Rectal smooth muscle tissue (tissue), 1 donor: ENCODE data around the gene AK2.
"Not testable (repeated sequence)": the region's sequence is repeated elsewhere in the genome, so short reads cannot be mapped to it uniquely, and the experiment has no call there.

Experiments
- H3K27ac ChIP-seq: one replicate; pipeline ENCODE4 v1.7.0; 2013; ENCODE audit warnings: low read depth, low read length, inconsistent platforms
- H3K27me3 ChIP-seq: one replicate; pipeline ENCODE4 v1.7.0; 2013; ENCODE audit warnings: low read length; ENCODE audit not compliant: control insufficient read depth, insufficient read depth
- H3K36me3 ChIP-seq: one replicate; pipeline ENCODE4 v1.7.0; 2013; ENCODE audit warnings: low read length; ENCODE audit not compliant: control insufficient read depth, insufficient read depth
- H3K4me1 ChIP-seq: one replicate; pipeline ENCODE4 v1.7.0; 2013; ENCODE audit warnings: low read length; ENCODE audit not compliant: control insufficient read depth, insufficient read depth
- H3K4me3 ChIP-seq: one replicate; pipeline ENCODE4 v1.7.0; 2013; ENCODE audit warnings: low read length
- H3K9ac ChIP-seq: one replicate; pipeline ENCODE4 v1.7.0; 2013; ENCODE audit warnings: low read length

AK2 gene

DNA sequence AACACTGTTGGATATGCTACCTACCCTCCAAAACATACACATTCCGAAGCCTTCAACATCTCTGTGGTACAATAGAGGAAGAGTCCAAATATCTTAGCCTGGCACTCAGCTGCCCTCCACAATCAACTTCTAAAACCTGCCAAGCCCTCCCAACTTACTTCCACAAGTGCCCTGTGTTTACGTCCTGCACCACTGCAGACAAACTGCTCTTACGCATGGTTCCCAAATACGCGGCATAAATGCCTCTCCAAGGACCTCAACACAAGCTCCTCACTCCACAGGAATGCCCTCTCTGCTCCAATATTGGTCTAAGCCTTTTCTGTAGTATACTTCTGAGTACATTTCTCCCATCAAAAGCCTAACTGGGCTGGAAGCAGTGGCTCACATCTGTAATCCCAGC lies 6.8 kb downstream of the AK2 start:
- H3K36me3 ChIP-seq, result no peaks in the 10 kb centered on the region
- no peak overlapping the region for H3K27ac ChIP-seq
- no peaks in the 10 kb centered on the region for H3K4me1 ChIP-seq
- H3K27me3 ChIP-seq, result no peaks in the 10 kb centered on the region
- no peak overlapping the region for H3K9ac ChIP-seq
- H3K4me3 ChIP-seq, result no peak overlapping the region

DNA sequence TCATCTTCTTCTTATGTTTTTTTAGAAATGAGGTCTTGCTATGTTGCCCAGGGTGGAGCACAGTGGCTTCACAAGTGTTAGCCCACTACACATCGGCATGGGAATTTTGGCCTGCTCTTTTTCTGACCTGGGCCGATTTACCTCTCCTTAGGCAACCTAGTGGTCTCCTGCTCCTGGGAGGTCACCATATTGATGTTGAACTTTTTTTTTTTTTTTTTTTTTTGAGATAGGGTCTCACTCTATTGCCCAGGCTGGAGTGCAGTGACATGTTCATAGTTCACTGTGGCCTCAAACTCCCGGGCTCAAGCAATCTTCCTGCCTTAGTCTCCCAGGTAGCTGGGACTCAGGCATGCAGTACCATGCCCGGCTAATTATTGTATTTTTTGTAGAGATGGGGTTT lies 7.5 kb downstream of the AK2 start:
- Histone ChIP-seq H3K9ac (no peak overlapping the region), H3K36me3 (no peaks in the 10 kb centered on the region), H3K27me3 (no peaks in the 10 kb centered on the region), H3K27ac (no peak overlapping the region), H3K4me3 (no peak overlapping the region), H3K4me1 (no peaks in the 10 kb centered on the region)

DNA sequence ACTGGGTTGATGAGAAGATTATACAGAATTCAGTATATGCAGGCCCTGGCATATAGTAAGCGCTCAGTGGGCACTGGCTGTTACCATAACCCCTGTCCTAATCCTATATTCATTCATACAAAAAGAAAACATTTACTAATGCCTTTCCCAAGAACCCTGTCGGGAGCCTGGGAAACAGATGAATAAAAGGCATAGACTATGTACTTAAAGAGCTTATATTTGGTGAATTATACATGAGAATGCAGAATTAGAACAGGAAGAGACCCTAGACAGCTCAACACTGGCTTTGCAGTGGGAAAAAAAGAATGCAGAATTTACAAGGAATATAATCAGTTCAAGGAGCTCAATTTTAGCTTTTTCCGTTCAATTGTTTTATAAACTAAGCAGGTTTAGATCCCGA lies 10.9 kb downstream of the AK2 start:
- H3K9ac ChIP-seq, result no peak overlapping the region

DNA sequence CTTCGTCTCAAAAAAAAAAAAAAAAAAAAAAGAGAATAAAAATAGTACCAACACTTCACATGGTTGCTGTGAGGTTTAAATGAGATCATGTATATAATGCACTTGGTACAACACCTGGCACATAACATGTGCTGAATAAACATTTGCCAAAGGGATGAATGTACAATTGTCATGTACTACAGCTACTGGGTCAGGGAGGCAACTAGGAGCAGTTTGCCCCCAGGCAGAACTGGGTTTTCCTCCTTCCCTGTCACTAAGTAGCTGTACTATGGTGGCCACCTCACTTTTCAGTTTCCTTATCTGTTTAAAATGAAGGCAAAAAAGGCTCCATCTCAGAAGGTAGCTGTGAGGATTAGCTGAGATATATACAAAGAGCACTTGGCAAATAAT lies 11.5 kb downstream of the AK2 start:
- peaks cover 14% of the 10 kb centered on the region for H3K36me3 ChIP-seq
- no peaks in the 10 kb centered on the region for H3K4me1 ChIP-seq
- H3K9ac ChIP-seq, result no peak overlapping the region
- H3K4me3 ChIP-seq, result no peak overlapping the region
- H3K27me3 ChIP-seq, result no peaks in the 10 kb centered on the region
- H3K27ac ChIP-seq, result no peak overlapping the region

More for the DNA sequence above, 10.9 kb downstream of the AK2 start:
- H3K4me3 ChIP-seq, result no peak overlapping the region
- no peak overlapping the region for H3K27ac ChIP-seq
- H3K27me3 ChIP-seq, result no peaks in the 10 kb centered on the region
- H3K4me1 ChIP-seq, result no peaks in the 10 kb centered on the region
- H3K36me3 ChIP-seq, result peaks cover 14% of the 10 kb centered on the region

DNA sequence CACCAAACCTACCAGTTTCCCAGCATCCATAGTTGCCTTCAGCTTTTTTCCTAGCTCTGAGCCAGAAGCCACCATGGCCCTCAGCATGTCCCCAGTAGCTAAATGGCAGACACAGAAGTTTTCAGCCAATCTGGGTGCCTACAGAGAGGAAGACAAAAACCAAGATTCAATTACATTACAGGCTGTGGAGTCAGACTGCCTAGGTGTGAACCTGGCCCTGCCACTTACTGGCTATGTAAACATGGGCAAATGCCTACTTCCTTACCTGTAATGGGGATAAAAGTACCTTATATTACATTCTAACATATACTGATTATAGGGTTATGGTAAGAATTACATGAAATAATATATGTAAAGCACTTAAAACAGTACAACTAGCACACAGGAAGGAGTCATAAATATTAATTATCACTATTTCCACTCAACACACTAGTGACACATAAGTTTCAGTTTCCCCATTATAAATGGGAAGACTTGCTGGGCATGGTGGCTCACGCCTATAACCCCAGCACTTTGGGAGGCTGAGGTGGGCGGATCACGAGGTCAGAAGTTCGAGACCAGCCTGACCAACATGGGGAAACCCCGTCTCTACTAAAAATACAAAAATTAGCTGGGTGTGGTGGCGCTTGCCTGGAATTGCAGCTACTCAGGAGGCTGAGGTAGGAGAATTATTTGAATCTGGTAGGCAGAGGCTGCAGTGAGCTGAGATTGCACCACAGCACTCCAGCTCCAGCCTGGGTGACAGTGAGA lies 12.1 kb downstream of the AK2 start:
- peaks cover 18% of the 10 kb centered on the region for H3K36me3 ChIP-seq
- H3K4me1 ChIP-seq, H3K27ac ChIP-seq, H3K9ac ChIP-seq, H3K4me3 ChIP-seq, H3K27me3 ChIP-seq: not testable (repeated sequence)

DNA sequence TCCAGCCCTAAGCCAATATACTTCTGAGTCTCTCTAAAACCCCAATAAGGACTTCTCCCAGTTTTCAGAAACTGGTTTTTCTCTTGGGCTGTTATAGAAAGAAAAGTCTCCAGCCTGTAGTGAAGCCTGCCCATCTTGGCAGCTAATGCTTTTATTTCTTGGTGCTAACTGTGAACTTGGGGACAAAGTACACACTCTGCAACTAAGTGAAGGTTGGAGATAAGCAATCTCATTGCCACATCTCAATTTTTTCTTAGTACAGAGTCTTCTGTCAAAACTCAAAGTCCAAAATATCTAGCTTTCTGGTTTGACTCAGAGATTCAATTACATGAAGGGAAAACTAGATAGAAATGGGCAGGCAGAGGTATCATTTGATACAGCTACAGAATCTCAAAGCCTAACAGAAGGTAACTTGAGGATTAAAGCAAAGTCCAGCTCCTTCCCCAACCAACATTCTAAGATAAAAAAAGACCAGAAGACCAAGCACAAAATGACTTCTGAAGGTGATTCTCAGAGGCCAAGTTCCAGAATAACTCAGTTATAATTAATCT lies 14.0 kb downstream of the AK2 start:
- no peaks in the 10 kb centered on the region for H3K27me3 ChIP-seq
- no peak overlapping the region for H3K4me3 ChIP-seq
- H3K4me1 ChIP-seq, result no peaks in the 10 kb centered on the region
- no peak overlapping the region for H3K9ac ChIP-seq
- peaks cover 29% of the 10 kb centered on the region for H3K36me3 ChIP-seq
- no peak overlapping the region for H3K27ac ChIP-seq

DNA sequence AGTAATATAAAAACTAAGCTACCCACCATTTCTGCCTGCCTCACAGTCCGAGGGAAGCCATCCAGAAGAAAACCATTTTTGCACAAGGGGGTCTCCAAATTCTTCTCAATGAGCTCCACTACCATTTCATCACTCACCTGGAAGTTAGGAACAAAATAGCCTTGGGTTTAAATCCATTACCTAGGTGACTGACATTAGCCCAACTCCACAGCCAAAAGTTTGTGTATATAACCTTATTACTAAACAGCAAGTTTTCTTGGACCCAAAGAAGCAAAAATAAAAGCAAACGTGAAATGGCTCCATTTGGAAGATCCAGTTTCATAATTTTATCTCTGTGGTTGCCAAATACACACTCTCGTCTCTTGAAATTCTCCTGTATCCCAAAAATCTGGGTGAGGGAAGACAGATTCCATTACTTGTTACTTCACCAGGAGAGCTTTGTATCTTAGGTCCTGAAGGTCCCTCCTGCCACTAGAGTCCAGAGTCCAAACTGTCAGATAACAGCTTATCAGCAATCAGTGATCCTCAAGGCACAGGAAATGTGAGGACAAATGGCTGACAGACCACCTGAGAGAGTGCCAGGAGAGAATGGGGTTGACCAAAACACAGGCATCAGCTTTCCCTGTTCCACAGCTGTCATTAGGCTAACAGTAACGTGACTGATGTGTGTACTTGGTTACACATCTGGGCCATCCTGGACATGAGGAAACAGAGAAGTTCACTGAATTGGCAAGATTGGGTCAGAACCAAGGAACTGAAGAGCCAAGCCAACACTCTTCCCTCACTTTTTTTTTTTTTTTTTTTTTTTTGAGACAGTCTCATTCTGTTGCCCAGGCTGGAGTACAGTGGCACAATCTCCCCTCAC lies 14.9 kb downstream of the AK2 start:
- Histone ChIP-seq H3K4me3 (no peak overlapping the region), H3K27me3 (no peaks in the 10 kb centered on the region), H3K4me1 (no peaks in the 10 kb centered on the region), H3K36me3 (peaks cover 32% of the 10 kb centered on the region), H3K27ac (no peak overlapping the region), H3K9ac (no peak overlapping the region)

DNA sequence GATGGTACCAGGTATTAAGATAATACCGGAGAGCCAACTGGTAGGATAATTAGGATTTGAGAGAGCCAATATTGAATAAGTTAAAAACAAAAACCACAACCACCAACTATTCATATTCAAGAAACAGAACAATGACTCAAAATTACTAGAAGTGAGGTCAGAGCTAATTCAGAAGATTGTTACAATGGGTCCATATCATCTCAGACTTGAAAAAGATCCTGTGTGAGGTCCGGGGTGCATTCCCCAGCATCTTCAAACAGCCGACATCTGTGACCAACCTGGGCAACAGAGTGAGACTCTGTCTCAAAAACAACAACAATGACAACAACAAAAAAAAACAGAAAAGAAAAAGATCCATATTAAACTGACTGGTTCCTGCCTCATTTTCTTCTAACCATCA lies 18.6 kb downstream of the AK2 start:
- H3K27me3 ChIP-seq, result no peaks in the 10 kb centered on the region
- no peak overlapping the region for H3K27ac ChIP-seq
- H3K36me3 ChIP-seq, result peaks cover 40% of the 10 kb centered on the region
- no peak overlapping the region for H3K9ac ChIP-seq
- H3K4me3 ChIP-seq, result no peak overlapping the region
- H3K4me1 ChIP-seq, result no peaks in the 10 kb centered on the region

DNA sequence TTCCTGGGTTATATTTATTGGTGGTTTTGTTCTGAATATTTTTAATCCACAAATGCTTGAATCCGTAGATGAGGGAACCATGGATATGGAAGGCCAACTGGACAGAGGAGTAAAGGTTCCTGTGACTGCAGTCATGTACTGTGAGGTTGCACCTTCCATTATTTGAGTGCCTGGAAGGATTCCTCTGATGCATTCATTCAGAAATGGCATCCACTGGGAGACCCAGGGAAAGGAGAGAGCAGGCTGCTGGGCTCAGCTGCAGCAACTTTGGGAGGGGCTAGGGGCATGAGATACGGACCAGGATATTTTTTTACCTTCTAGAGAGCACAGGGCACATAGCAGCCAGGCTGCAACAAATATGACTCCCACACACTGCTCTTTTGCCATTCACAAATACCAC lies 19.5 kb downstream of the AK2 start:
- Histone ChIP-seq H3K9ac (no peak overlapping the region), H3K4me3 (no peak overlapping the region), H3K36me3 (peaks cover 44% of the 10 kb centered on the region), H3K4me1 (peaks cover 6% of the 10 kb centered on the region), H3K27me3 (no peaks in the 10 kb centered on the region), H3K27ac (no peak overlapping the region)

DNA sequence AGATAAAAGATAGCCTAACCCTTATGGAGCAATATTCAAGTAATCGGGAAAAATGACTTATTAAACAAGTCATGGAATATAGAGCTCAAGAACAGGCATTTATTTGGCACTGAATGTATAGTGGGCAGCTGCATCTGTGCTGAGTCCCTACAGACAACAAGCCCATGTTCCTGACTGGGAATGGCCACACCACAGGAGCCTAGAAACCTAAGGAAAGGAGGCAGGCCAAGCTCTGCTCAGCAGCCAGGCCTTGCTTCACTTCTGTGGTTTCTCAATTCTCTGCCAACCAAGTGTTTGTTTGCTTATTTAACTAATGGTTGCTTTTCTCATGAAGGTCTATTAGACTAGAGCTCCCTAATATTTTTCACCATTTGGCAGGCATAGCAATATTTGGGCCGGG lies 21.5 kb downstream of the AK2 start:
- no peak overlapping the region for H3K4me3 ChIP-seq
- no peak overlapping the region for H3K9ac ChIP-seq
- peaks cover 38% of the 10 kb centered on the region for H3K36me3 ChIP-seq
- H3K4me1 ChIP-seq, result peaks cover 21% of the 10 kb centered on the region
- H3K27ac ChIP-seq, result no peak overlapping the region
- H3K27me3 ChIP-seq, result no peaks in the 10 kb centered on the region

DNA sequence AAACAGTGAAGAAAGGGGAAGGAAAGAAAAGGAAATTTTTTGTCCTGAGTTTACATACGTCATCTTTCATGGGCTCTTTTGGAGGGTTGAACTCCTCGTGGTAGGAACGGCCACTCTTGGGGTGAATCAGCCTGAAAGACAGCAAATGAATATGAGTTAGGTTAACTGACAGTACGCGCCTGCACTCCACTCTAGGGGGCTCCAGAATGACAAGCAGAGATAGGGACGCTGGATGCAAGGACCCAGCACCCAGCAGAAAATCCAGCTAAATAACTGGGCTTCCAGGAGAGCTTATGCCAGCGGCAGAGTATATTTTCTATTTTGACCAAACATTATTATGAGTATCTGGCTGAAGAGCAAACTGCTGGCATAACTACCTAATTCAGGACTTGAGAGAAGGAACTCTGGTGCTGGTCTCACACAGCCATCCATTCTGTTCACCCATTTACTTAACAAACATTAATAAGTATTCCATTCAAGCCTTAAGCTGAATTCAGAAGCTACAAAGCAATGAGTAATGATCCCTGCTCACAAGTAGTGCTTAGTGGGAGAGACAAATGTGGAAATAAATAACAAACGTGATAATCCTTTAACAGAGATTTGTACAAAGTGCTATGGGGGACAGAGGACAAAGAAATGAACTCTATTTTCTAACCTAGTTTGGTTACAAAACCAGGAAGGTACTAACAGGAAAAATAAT lies 22.1 kb downstream of the AK2 start:
- no peaks in the 10 kb centered on the region for H3K27me3 ChIP-seq
- peaks cover 34% of the 10 kb centered on the region for H3K36me3 ChIP-seq
- H3K27ac ChIP-seq, result no peak overlapping the region
- H3K4me3 ChIP-seq, result no peak overlapping the region
- peaks cover 21% of the 10 kb centered on the region for H3K4me1 ChIP-seq
- H3K9ac ChIP-seq, result no peak overlapping the region

DNA sequence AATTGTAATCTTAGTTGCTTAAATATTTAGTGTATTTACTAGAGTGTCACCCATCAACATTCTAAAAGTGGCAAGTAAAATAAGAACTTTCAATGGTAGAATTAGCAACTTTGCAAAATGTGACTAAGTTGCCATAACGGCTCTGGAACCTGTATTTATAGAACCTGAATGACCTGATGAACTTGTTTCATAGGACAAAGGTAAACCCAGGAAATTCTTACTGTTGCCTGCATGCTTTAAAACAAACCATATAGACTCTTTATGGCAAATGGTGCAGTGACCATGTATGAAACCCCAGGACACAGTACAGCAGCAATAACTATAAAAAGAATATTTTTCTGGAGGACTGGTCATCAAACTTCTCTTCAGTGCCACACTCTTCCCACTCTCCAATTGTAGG lies 22.9 kb downstream of the AK2 start:
- peaks cover 31% of the 10 kb centered on the region for H3K36me3 ChIP-seq
- H3K27me3 ChIP-seq, result no peaks in the 10 kb centered on the region
- H3K9ac ChIP-seq, result no peak overlapping the region
- peaks cover 21% of the 10 kb centered on the region for H3K4me1 ChIP-seq
- no peak overlapping the region for H3K27ac ChIP-seq
- H3K4me3 ChIP-seq, result no peak overlapping the region
